Measurements from ENCODE around the gene MYLIP. TPM values are rescaled to one million over a fixed set of nuclear protein-coding genes. Genes with fewer than 3 reads are reported as not detected.

Gene MYLIP
- total and polyA plus RNA-seq, 2 of the 13 experiments (the other 11 are each of a cell fraction or from before 2014, with no cell fraction given): 3.4 to 10.8 TPM

- TF ChIP-seq CCAR2 (optimal IDR thresholded peaks at IDR 0.05; ENCODE audit: low read depth, low read length) (no peak), ZFP1 (CRISPR knock-in tag; IDR thresholded peaks at IDR 0.05) (no peak), ZFP36 (IDR thresholded peaks at IDR 0.05; ENCODE audit: borderline replicate concordance, low read depth, low read length, partially characterized antibody) (no peak), POGK (CRISPR knock-in tag; conservative IDR thresholded peaks at IDR 0.05) (no peak), ZNF644 (CRISPR knock-in tag; IDR thresholded peaks at IDR 0.05; ENCODE audit: low read depth) (0 out of 2 replicates have a peak, but pooled peaks have one; percentile 22), ZNF331 (CRISPR knock-in tag; IDR thresholded peaks at IDR 0.05) (no peak), CTCF (CRISPR knock-in tag; IDR thresholded peaks at IDR 0.05) (peak; percentile 70)
Observed at GRCh38 chr6:16184129-16184528, 55.2 kb downstream of the MYLIP start (continued).

- Histone ChIP-seq H3K27me3 (ENCODE audit: control insufficient read depth in 1 of 2, insufficient read depth in 2 of 2, low read length in 2 of 2) (no peaks in the 10 kb centered on the region), H3K4me3 (replicated peaks in 1 of 3; ENCODE audit: insufficient read depth in 1 of 3, low read depth in 2 of 3, low read length in 3 of 3) (no peak overlapping the region), H3K27ac (ENCODE audit: extremely low read length, insufficient read depth, low read length) (no peak overlapping the region), H3K79me2 (ENCODE audit: insufficient read depth, low read length) (no peaks in the 10 kb centered on the region), H3K4me2 (ENCODE audit: low read depth, low read length) (no peak overlapping the region), H3K4me1 (ENCODE audit: insufficient read depth, low read length) (peaks cover 19% of the 10 kb centered on the region), H3K36me3 (replicated peaks in 1 of 2; ENCODE audit: control insufficient read depth in 1 of 2, insufficient read depth in 2 of 2, low read length in 2 of 2) (no peaks in the 10 kb centered on the region), H4K20me1 (ENCODE audit: insufficient read depth, low read length) (no peaks in the 10 kb centered on the region), H2AFZ (ENCODE audit: low read length) (no peak overlapping the region), H3K9ac (ENCODE audit: insufficient read depth, low read depth, low read length) (no peak overlapping the region), H3K9me3 (ENCODE audit: low read length) (no peaks in the 10 kb centered on the region)
- FAIRE-seq (no peak), ATAC-seq (no peak), DNase-seq (ENCODE audit: low spot score) (no peak)
- ChIA-PET CTCF (ENCODE audit: low intra/inter-chr PET ratio, low total read pairs) (interaction anchor here (2.3 to 3.0 kb wide), 2 partner anchors 291 to 493 kb away, joined by 9 to 53 read pairs; no protein-coding TSS in a partner anchor), POLR2A (interaction anchor here (2.9 kb wide), 1 partner anchor 54 kb away, joined by 6 read pairs; no protein-coding TSS in a partner anchor)
- no TSS peak for BruUV-seq (replicated peaks)
- intact Hi-C loops (cut with micrococcal nuclease; ENCODE audit: unreplicated experiment) (loop anchor here (1.0 kb wide), 1 partner anchor 493 kb away; no protein-coding TSS in a partner anchor), in situ Hi-C loops (cut with HindIII; ENCODE audit: extremely low pct_ligation_motif_present, low pct_unique_long_range_greater_than_20kb) (no loop called here)
- 9% methylated on average over 3 of the region's 3 CpGs for WGBS (ENCODE audit: low lambda C conversion rate)
- no peak for TF ChIP-seq ZNF180 (CRISPR knock-in tag; IDR thresholded peaks at IDR 0.05; ENCODE audit: borderline replicate concordance, low read depth)
- no peak for TF ChIP-seq HOXA7 (CRISPR knock-in tag; IDR thresholded peaks at IDR 0.05)
- no peak for TF ChIP-seq HOXA5 (CRISPR knock-in tag; IDR thresholded peaks at IDR 0.05)
- no peak for TF ChIP-seq ZNF430 (CRISPR knock-in tag; IDR thresholded peaks at IDR 0.05)
- no peak for TF ChIP-seq BATF2 (CRISPR knock-in tag; IDR thresholded peaks at IDR 0.05)
- no peak for TF ChIP-seq ZNF207 (IDR thresholded peaks at IDR 0.05; ENCODE audit: borderline replicate concordance)
- no peak for TF ChIP-seq ZNF724P (CRISPR knock-in tag; IDR thresholded peaks at IDR 0.05; ENCODE audit: borderline replicate concordance)
- no peak for TF ChIP-seq DBP (CRISPR knock-in tag; IDR thresholded peaks at IDR 0.05; ENCODE audit: not compliant biosample characterization)
- TF ChIP-seq FOSL1 (CRISPR knock-in tag; IDR thresholded peaks at IDR 0.05; ENCODE audit: borderline replicate concordance): no peak
- TF ChIP-seq GTF3A (CRISPR knock-in tag; conservative IDR thresholded peaks at IDR 0.05): no peak
- no peak for TF ChIP-seq NR2C2 (CRISPR knock-in tag; IDR thresholded peaks at IDR 0.05; ENCODE audit: borderline replicate concordance)
- TF ChIP-seq TCF7L2 (IDR thresholded peaks at IDR 0.05; ENCODE audit: low read depth, low read length): no peak
Observed at GRCh38 chr6:16184551-16184950, 55.7 kb downstream of the MYLIP start.
